Measurements from ENCODE around the gene TEX2. TPM values are rescaled to one million over a fixed set of nuclear protein-coding genes. Genes with fewer than 3 reads are reported as not detected.
"Not testable (repeated sequence)": the region's sequence is repeated elsewhere in the genome, so short reads cannot be mapped to it uniquely, and the experiment has no call there.

The TEX2 gene
- total RNA-seq, 1 donor from 2014 or later = 17.3 TPM

GRCh38 chr17:64240741-64241347 lies 22.2 kb downstream of the TEX2 start:
- intact Hi-C loops (cut with micrococcal nuclease) = no loop called here

- intact Hi-C loops (cut with micrococcal nuclease) = no loop called here
Measured at GRCh38 chr17:64240261-64240740, 22.8 kb downstream of the TEX2 start.

DNA sequence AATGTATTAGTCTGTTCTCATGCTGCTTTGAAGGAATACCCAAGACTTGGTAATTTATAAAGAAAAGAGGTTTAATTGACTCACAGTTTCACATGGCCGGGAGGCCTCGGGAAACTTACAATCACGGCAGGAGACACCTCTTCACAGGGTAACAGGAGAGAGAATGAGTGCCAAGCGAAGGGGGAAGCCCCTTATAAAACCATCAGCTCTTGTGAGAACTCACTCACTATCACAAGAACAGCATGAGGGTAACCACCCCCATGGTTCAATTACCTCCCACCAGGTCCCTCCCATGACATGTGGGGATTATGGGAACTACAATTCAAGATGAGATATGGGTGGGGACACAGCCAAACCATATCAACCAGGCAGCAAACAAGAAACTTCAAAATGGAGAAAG lies 24.6 kb downstream of the TEX2 start:
- intact Hi-C loops (cut with micrococcal nuclease) = not testable (repeated sequence)

- intact Hi-C loops (cut with micrococcal nuclease) = no loop called here
Measured at GRCh38 chr17:64236827-64237403, 26.1 kb downstream of the TEX2 start.

- intact Hi-C loops (cut with micrococcal nuclease) = no loop called here
Measured at GRCh38 chr17:64234961-64235360, 28.1 kb downstream of the TEX2 start.

GRCh38 chr17:64232466-64233262 lies 30.4 kb downstream of the TEX2 start:
- intact Hi-C loops (cut with micrococcal nuclease) = no loop called here

DNA sequence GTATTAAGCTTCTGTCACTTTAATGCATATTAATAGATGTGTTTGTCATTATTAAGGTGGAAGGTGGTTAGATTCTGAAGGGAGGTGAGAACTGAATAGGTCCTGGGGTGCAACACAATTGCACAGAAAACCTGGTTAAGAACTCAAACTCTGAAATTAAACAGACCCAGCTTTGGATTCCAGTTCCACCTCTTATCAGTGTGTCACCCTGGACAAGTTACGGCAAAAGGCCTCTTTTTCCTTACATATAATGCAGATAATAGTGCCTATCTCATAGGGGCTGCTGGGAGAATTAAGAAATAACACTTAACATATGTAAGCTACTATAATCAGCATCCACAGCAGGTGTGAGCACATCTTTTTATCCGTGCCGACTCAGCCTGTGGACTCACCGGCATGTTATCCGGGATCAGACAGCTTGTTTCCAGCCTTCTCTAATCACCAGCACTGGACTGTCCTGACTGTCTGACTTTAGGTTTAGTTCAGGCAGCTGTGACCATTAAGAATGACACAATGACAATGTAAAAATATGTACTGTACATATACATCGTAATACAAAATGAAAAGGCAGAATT lies 31.4 kb downstream of the TEX2 start:
- intact Hi-C loops (cut with micrococcal nuclease) = no loop called here

GRCh38 chr17:64230791-64231408 lies 32.2 kb downstream of the TEX2 start:
- intact Hi-C loops (cut with micrococcal nuclease) = no loop called here

- intact Hi-C loops (cut with micrococcal nuclease) = no loop called here
Measured at GRCh38 chr17:64229815-64230728, 33.0 kb downstream of the TEX2 start.

DNA sequence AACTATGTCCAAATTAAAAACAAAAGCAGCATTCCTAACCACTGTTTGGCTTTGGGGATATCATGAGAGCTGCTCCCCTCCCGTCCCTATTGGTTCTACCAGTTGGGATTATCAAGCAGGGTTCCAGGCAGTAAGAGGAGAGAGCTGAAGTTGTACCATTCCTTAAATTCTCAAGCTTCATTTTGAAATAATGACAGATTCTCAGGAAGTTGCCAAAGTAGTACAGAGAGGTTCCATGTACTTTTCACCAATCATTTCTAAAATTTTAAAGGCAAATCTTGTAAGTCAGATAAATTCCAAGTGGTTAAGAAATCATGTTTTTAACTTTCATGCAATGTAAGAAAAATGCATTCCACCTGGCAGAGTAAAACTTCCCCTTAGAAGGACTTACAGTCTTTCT lies 36.9 kb downstream of the TEX2 start:
- intact Hi-C loops (cut with micrococcal nuclease) = no loop called here

- intact Hi-C loops (cut with micrococcal nuclease) = no loop called here
Measured at GRCh38 chr17:64225410-64225809, 37.6 kb downstream of the TEX2 start.

GRCh38 chr17:64223931-64224629 lies 39.0 kb downstream of the TEX2 start:
- intact Hi-C loops (cut with micrococcal nuclease) = no loop called here

- intact Hi-C loops (cut with micrococcal nuclease) = no loop called here
Measured at GRCh38 chr17:64223283-64223682, 39.8 kb downstream of the TEX2 start.

- intact Hi-C loops (cut with micrococcal nuclease) = no loop called here
Measured at GRCh38 chr17:64221679-64222078, 41.4 kb downstream of the TEX2 start.

- intact Hi-C loops (cut with micrococcal nuclease) = not testable (repeated sequence)
Measured at GRCh38 chr17:64220604-64221003, 42.5 kb downstream of the TEX2 start.

- intact Hi-C loops (cut with micrococcal nuclease) = no loop called here
Measured at GRCh38 chr17:64219571-64219970, 43.5 kb downstream of the TEX2 start.

DNA sequence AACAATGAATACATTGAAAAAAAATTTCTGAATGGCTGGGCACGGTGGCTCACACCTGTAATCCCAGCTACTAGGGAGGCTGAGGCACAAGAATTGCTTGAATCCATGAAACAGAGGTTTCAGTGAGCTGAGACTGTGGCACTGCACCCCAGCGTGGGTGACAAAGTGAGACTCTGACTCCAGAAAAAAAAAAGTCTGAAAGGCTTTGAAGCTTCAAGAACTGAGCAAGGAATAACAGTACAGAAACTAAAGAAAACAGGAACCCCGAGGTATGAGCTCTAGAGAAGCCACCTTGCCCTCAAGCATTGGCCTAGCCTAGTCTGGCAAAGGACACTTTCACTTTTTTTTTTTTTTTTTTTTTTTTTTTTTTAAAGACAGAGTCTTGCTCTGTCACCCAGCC lies 45.0 kb downstream of the TEX2 start:
- intact Hi-C loops (cut with micrococcal nuclease) = no loop called here

- intact Hi-C loops (cut with micrococcal nuclease) = no loop called here
Measured at GRCh38 chr17:64217249-64217691, 45.8 kb downstream of the TEX2 start.

DNA sequence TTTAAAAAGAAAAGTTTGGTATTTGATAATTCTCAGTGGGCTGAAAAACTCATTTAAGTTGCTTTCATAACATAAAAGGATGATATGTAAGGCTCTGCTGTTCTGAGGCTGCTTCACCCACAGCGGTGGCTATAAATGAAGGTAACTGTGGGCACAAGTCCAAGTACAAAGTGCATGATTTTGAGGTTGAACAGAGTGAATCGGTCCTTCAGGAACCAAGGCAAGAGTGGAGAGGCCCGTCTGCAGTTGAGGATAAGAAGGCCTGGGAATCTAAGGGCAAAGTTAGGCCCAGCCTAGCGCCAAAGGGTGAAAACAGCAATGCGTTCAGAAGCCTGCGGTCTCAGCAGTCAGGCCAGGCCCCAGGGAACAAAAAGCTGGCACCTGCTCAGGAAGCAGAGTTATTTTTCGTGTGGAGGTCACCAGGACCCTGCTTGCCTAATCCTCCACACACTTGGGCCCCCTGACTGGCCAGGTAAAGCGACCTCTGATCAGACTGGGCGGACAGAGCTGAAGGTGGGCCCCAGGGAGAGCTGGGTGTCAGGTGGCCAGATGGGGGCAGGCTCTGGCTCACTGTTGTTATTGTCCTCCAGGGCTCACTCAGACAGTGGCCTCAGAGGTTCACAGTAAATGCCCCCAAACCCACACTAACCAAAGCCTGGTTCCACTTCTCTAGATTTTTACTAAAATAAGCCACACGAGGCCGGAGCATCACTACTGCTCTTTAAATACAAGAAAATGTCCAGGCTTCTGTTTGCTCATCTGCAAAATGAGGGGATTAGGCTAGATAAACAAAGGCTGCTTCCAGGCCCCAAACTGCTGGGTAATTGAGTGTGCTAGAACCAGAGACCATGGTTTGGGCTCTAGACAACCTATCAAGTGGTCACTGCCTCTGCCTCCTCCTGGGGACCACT lies 46.5 kb downstream of the TEX2 start:
- intact Hi-C loops (cut with micrococcal nuclease) = no loop called here
